GM12873 (cell line): Measurements from ENCODE around the gene PITX3.

Experiments used
- CTCF ChIP-seq: IDR thresholded peaks from 2 replicates; pipeline ENCODE4 v1.5.1; 2012; ENCODE audit warnings: low read depth, mild to moderate bottlenecking, moderate library complexity, low read length, control low read depth; ENCODE audit not compliant: insufficient read depth; ENCODE audit errors: missing control alignments

PITX3 gene

GRCh38 chr10:102225646-102226541 is 15.4 kb downstream of the PITX3 start, which contains the start of gene ELOVL3:
TSS of gene ELOVL3 (plus strand) at chr10:102226299. CDS start at chr10:102226549, 250 bp downstream.
- TF ChIP-seq CTCF, result no peak

DNA sequence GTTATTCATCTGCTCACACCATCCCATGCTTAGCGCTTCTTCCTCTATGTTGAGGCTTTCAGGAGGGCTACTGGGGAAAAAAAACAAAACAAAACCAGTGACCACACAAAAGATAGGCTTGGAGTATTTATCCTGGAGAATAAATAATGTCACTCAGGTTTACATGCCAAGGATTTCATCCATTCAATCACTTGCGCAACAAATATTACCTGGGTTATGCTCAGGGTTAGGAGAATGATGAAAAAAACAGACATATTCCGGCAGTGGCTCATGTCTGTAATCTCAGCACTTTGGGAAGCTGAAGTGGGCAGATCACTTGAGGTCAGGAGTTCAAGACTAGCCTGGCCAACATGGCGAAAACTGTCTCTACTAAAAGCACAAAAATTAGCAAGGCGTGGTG is 18.5 kb downstream of the PITX3 start:
- TF ChIP-seq CTCF, result no peak

GRCh38 chr10:102220612-102221011 is 20.7 kb downstream of the PITX3 start:
- no peak for TF ChIP-seq CTCF

DNA sequence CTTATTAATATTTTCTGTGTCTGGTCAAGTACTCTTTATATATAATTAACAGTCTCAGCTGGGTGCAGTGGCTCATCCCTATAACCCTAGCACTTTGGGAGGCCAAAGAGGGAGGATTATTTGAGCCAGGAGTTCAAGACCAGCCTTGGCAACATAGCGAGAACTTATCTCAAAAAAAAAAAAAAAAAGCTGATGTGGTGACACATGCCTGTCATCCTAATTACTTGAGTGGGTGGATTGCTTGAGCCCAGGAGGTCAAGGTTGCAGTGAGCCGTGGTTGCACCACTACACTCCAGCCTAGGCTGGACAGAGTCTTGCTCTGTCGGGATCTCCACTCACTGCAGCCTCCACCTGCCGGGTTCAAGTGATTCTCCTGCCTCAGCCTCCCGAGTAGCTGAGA is 21.9 kb downstream of the PITX3 start:
- no peak for TF ChIP-seq CTCF

- TF ChIP-seq CTCF, result no peak
These were observed 29.6 kb downstream of the PITX3 start for GRCh38 chr10:102211615-102212299.

- no peak for TF ChIP-seq CTCF
These were observed 32.8 kb downstream of the PITX3 start for GRCh38 chr10:102208311-102209035.

- no peak for TF ChIP-seq CTCF
These were observed 38.9 kb downstream of the PITX3 start for GRCh38 chr10:102202386-102202785.
